ENCODE results near the gene TAS2R16.
"Not testable (repeated sequence)": the region's sequence is repeated elsewhere in the genome, so short reads cannot be mapped to it uniquely, and the experiment has no call there.

The TAS2R16 gene

DNA sequence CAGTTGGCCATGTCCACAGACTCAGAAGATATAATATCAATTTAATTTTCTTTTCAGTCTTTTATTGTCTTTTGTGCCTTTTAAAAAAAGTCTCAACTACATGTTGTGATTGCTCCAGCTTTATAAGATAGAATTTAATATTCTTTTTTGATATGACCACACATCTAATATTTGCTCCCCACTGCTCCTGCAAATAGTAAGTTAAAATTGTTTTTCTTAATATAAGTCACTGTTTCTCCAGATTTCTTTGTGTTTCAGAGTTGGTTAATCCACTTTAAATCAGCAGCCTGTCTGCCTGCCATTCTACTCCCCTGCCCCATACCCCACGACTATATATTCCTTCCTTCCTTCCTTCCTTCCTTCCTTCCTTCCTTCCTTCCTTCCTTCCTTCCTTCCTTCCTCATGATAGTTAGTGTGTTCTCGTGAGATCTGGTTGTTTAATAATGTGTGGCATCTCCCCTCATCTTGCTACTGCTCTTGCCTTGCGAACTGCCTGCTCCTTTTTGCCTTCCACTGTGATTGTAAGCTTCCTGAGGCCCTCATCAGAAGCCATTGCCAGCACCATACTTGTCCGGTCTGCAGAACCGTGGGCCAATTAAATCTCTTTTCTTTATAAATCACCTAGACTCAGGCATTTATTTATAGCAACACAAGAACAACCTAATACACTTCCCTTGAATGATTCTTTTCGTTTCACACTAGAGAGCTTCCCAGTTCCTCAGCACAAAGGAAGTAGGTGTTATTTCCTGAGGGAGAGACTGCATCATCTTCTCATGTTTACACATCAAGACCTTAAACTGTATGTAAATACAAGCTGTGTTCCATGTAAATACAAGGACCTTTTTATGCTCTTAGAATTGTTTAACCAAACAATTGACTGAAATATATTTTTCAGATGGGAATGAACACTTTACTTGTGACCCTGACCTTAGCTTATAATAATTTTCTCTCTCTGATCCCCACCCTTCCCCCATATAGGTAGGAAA is 24.5 kb downstream of the TAS2R16 start:
- no peak for FAIRE-seq

DNA sequence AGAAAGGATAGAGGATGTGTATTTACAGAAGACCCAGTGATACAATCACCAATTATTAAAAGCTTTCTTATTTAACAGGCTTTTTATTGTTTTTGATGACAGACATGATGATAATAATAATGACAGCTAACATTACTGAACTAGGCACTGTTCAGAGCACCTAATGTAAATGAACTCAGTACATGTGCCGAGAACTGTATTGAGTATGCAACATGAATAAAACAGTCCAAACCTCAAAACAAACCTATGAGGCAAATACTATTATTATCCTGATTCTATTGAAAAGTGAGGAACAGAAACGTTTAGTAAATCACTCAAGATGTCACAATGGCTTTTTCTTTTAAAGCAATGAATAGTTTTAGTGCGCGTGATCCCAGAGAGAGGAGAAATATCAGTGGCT is 27.1 kb downstream of the TAS2R16 start:
- no peak for FAIRE-seq

DNA sequence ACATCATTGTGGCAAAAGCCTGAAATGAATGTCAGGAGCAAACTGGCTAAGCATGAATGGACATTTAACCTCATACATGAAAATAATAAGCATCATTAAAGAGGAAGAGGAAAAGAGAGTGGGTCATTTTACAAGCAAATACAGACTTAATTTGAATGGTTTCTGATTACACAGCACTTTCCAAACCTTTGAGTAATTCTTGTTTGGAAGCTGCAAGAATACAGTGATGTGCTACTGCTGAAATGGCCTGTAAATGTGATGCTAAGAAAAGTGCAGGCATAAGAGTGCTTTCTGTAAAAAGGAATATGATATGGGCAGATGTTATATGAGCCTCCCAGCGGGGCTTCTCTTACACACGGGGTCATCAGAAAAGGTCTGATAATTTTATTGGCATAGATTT is 30.2 kb downstream of the TAS2R16 start:
- FAIRE-seq = no peak

DNA sequence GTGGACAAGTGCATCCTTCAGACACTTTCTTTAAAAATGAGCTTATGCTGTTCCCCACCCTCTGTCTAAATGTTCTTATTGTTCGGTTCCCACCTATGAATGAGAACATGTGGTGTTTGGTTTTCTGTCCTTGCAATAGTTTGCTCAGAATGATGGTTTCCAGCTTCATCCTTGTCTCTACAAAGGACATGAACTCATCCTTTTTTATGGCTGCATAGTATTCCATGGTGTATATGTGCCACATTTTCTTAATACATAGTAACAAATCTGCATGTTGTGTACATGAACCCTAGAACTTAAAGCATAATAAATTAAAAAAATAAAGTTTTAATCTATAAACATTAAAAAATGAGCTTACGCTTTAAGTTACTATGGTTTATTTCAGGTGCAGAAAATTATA is 41.8 kb downstream of the TAS2R16 start:
- FAIRE-seq = not testable (repeated sequence)

DNA sequence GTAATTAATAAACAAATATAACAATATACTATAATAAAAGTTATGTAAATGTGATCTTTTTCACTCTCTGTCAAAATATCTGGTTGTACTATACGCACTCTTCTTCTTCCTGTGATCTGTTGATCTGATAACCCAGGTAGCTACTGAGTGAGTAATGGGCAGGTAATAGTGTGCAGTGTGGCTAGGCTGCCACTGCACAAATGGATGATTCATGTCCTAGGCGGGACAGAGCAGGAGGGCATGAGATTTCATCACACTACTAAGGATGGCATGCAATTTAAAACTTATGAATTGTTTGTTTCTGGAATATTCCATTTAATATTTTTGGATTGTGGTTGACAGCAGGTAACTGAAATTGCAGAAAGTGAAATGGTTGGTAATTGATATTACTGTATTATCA is 44.5 kb downstream of the TAS2R16 start:
- FAIRE-seq = no peak

DNA sequence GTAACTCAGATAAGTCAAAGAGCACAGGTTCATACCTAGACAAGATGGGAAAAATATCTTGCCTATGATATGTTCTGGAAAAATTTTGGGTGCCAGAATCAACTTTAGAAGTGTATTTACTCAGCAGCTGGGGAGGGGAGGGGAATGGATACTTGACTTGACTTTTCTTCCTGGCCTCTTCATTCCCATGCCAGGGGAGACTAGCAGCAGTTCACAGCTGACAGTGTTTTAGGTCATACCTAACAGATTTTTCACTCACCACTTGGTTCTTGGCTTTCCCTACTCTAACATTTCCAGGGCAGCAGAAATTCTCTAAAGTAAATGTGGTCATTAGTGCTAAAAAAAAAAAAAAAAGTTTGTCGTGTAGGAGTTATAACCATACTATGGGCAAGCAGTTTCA is 46.3 kb downstream of the TAS2R16 start:
- no peak for FAIRE-seq

Data from A204.1 (cell line).